Breast epithelium (tissue), 4 donors: ENCODE data around the gene MIGA2. TPM values are rescaled to one million over a fixed set of nuclear protein-coding genes. Genes with fewer than 3 reads are reported as not detected.

Experiments
- DNase-seq, 2 donors: peaks; one replicate each; pipeline ENCODE4 v3.0.0-alpha.2; 2019; ENCODE audit warnings: low spot score in 2 of 2
- H3K27ac ChIP-seq, 2 donors: fragments of 200-600 bp; sonication (generic) in 1 of 2; one replicate each; pipeline ENCODE4 v1.5.1; 2016 to 2019; ENCODE audit warnings: mild to moderate bottlenecking in 1 of 2
- H3K27me3 ChIP-seq, 2 donors: fragments of 200-600 bp; sonication (generic) in 1 of 2; one replicate each; pipeline versions ENCODE4 v1.5.1 to v1.6.0; 2017 to 2019; ENCODE audit warnings: control low read depth in 1 of 2, mild to moderate bottlenecking in 1 of 2
- H3K36me3 ChIP-seq: fragments of 200-600 bp; one replicate; pipeline ENCODE4 v1.5.1; 2019
- H3K4me1 ChIP-seq, 2 donors: fragments of 200-600 bp; sonication (generic); one replicate each; pipeline ENCODE4 v1.5.1; 2016 to 2019; ENCODE audit warnings: control low read depth in 1 of 2
- H3K4me3 ChIP-seq, 3 donors: fragments of 200-600 bp; sonication (generic); 1 replicate in 2 of 3; 2 replicates in 1 of 3; pipeline ENCODE4 v1.5.1; 2016 to 2019; ENCODE audit warnings: mild to moderate bottlenecking in 3 of 3, moderate library complexity in 2 of 3
- H3K9me3 ChIP-seq, 2 donors: fragments of 200-600 bp; sonication (generic) in 1 of 2; one replicate each; pipeline ENCODE4 v1.5.1; 2016 to 2019; ENCODE audit warnings: control low read depth in 1 of 2
- POLR2A ChIP-seq: fragments of 450-650 bp; IDR thresholded peaks from one replicate; pipeline ENCODE4 v1.6.1; 2016; ENCODE audit warnings: antibody characterized with exemption, mild to moderate bottlenecking, moderate library complexity
- POLR2AphosphoS5 ChIP-seq, 3 donors: sonication (generic); formaldehyde crosslinking; IDR thresholded peaks; one replicate each; pipeline ENCODE4 v1.6.1; 2017; ENCODE audit warnings: antibody characterized with exemption in 3 of 3
- intact Hi-C: fragments of 100-400 bp; cut with DNase I; formaldehyde crosslinking; loops from one replicate; pipeline ENCODE4 v1.15.1; 2023; ENCODE audit warnings: low total_unique reads
- total RNA-seq, 3 donors: library from RNA; depleted of rRNA; stranded (reverse); fragments of >200 nt; gene quantifications; one replicate each; pipeline ENCODE4 v1.1.0, GENCODE V29; 2016
- TF ChIP-seq, protein P1 (sequence below), 3 donors: fragments of 450-650 bp; IDR thresholded peaks; one replicate each; pipeline ENCODE4 v1.5.1; 2016 to 2017; ENCODE audit warnings: antibody characterized with exemption in 3 of 3, mild to moderate bottlenecking in 3 of 3, moderate library complexity in 3 of 3

MIGA2 gene
- total RNA-seq, 3 donors from 2014 or later: 25.3 to 28.8 (median 27.9) TPM

DNA sequence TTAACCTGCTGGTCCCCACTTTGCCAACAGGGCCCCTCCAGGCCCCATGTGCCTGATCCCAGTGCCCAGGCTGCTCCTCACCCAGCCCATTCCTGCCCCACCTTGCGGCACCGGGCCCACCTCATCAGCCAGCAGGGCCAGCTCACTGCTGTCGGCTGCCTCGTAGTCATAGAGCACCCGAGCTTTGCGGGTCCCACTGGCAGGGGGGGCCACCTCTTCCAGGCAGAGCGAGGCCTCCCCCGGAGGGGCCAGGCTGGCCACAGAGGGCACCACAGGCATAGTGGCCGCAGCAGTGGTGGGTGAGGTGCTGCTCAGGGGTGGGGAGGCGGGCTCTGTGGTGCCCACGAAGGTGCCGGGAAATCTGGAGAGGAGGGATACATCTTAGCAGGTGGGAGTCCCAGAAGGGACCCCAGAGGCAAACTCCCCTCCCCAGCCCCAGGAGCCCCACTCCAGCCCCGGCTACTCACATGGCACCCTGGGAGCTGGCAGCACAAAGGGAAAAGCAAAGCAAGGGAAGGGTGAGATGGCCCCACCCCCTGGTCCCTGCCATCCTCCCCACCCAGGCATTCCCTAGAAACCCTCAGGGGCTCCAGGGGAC lies 27.3 kb upstream of the MIGA2 start:
- Histone ChIP-seq H3K36me3 (peaks cover 6% of the 10 kb centered on the region), H3K27me3 (no peaks in the 10 kb centered on the region), H3K27ac (peak overlapping the region in 1 of 2 donors; percentile 7), H3K4me3 (no peak overlapping the region), H3K9me3 (no peaks in the 10 kb centered on the region), H3K4me1 (no peaks in the 10 kb centered on the region)
- TF ChIP-seq POLR2A (no peak), POLR2AphosphoS5 (IDR thresholded peaks at IDR 0.05) (no peak)
- TF ChIP-seq, protein P1, sequence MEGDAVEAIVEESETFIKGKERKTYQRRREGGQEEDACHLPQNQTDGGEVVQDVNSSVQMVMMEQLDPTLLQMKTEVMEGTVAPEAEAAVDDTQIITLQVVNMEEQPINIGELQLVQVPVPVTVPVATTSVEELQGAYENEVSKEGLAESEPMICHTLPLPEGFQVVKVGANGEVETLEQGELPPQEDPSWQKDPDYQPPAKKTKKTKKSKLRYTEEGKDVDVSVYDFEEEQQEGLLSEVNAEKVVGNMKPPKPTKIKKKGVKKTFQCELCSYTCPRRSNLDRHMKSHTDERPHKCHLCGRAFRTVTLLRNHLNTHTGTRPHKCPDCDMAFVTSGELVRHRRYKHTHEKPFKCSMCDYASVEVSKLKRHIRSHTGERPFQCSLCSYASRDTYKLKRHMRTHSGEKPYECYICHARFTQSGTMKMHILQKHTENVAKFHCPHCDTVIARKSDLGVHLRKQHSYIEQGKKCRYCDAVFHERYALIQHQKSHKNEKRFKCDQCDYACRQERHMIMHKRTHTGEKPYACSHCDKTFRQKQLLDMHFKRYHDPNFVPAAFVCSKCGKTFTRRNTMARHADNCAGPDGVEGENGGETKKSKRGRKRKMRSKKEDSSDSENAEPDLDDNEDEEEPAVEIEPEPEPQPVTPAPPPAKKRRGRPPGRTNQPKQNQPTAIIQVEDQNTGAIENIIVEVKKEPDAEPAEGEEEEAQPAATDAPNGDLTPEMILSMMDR (IDR thresholded peaks at IDR 0.05): no peak
- DNase-seq: no peak
- intact Hi-C loops: no loop called here

- Histone ChIP-seq H3K4me1 (no peaks in the 10 kb centered on the region), H3K27me3 (no peaks in the 10 kb centered on the region), H3K4me3 (no peak overlapping the region), H3K27ac (no peak overlapping the region), H3K9me3 (no peaks in the 10 kb centered on the region), H3K36me3 (peaks cover 6% of the 10 kb centered on the region)
- intact Hi-C loops: no loop called here
- DNase-seq: no peak
- TF ChIP-seq POLR2AphosphoS5 (IDR thresholded peaks at IDR 0.05) (no peak), POLR2A (no peak)
- TF ChIP-seq, protein P1 (IDR thresholded peaks at IDR 0.05): no peak
Observed at GRCh38 chr9:129009584-129010141, 26.8 kb upstream of the MIGA2 start.

GRCh38 chr9:129010267-129010975 lies 26.0 kb upstream of the MIGA2 start:
- peaks cover 6% of the 10 kb centered on the region for H3K36me3 ChIP-seq
- no peak overlapping the region for H3K27ac ChIP-seq
- H3K4me1 ChIP-seq: no peaks in the 10 kb centered on the region
- intact Hi-C loops: no loop called here
- no peak overlapping the region for H3K4me3 ChIP-seq
- no peaks in the 10 kb centered on the region for H3K9me3 ChIP-seq
- no peak for DNase-seq
- H3K27me3 ChIP-seq: no peaks in the 10 kb centered on the region
- TF ChIP-seq, protein P1 (IDR thresholded peaks at IDR 0.05): no peak
- TF ChIP-seq POLR2A: no peak
- no peak for TF ChIP-seq POLR2AphosphoS5 (IDR thresholded peaks at IDR 0.05)

GRCh38 chr9:129011170-129011569 lies 25.3 kb upstream of the MIGA2 start:
- TF ChIP-seq POLR2A (no peak), POLR2AphosphoS5 (IDR thresholded peaks at IDR 0.05) (no peak)
- TF ChIP-seq, protein P1 (IDR thresholded peaks at IDR 0.05): no peak
- H3K36me3 ChIP-seq: peaks cover 2% of the 10 kb centered on the region
- no peak for DNase-seq
- no peak overlapping the region for H3K4me3 ChIP-seq
- no peaks in the 10 kb centered on the region for H3K4me1 ChIP-seq
- intact Hi-C loops: no loop called here
- H3K27ac ChIP-seq: no peak overlapping the region
- no peaks in the 10 kb centered on the region for H3K27me3 ChIP-seq
- no peaks in the 10 kb centered on the region for H3K9me3 ChIP-seq

DNA sequence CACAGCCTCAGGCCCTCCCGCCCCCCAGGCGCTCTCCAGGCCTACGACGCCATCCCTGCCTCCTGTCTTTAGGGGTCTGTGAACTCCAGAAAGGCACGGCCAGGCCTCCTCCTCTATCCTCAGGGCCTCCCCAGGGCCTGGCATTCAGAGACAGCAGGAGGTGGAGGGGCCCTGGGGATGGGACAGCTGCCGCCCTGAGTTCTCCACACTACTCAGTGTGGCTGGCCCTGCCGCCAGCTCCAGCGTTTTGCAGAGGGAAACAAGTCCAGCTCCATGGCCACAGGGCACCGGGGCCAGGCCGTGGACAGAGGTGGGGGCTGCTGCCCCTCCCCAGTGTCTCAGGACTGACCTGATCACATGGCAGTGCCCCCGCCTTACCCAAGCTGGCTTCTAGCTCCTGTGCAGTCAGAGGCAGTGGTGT lies 24.7 kb upstream of the MIGA2 start:
- Histone ChIP-seq H3K4me3 (no peak overlapping the region), H3K9me3 (no peaks in the 10 kb centered on the region), H3K27ac (no peak overlapping the region), H3K36me3 (no peaks in the 10 kb centered on the region), H3K4me1 (no peaks in the 10 kb centered on the region), H3K27me3 (no peaks in the 10 kb centered on the region)
- no peak for DNase-seq
- intact Hi-C loops: no loop called here
- TF ChIP-seq, protein P1 (IDR thresholded peaks at IDR 0.05): no peak
- TF ChIP-seq POLR2A (no peak), POLR2AphosphoS5 (IDR thresholded peaks at IDR 0.05) (no peak)
